IPS-18c (cell line): ENCODE measurements around the gene LTA.
"Not testable (repeated sequence)": the region's sequence is repeated elsewhere in the genome, so short reads cannot be mapped to it uniquely, and the experiment has no call there.

Source experiments
- H3K4me3 ChIP-seq: 2 replicates; pipeline ENCODE4 v1.7.0; 2013; ENCODE audit warnings: low read depth, mild to moderate bottlenecking, low read length, moderate library complexity; ENCODE audit not compliant: insufficient read depth
- H3K9me3 ChIP-seq: one replicate; pipeline ENCODE4 v1.6.1; 2013; ENCODE audit warnings: mild to moderate bottlenecking, low read length, moderate library complexity; ENCODE audit not compliant: control insufficient read depth, insufficient read depth

Gene LTA

GRCh38 chr6:31578184-31579118 lies 6.4 kb downstream of the LTA start:
- Histone ChIP-seq H3K4me3 (no peak overlapping the region), H3K9me3 (peaks cover 5% of the 10 kb centered on the region)

GRCh38 chr6:31579119-31579505 lies 7.0 kb downstream of the LTA start:
- Histone ChIP-seq H3K4me3 (no peak overlapping the region), H3K9me3 (peaks cover 5% of the 10 kb centered on the region)

DNA sequence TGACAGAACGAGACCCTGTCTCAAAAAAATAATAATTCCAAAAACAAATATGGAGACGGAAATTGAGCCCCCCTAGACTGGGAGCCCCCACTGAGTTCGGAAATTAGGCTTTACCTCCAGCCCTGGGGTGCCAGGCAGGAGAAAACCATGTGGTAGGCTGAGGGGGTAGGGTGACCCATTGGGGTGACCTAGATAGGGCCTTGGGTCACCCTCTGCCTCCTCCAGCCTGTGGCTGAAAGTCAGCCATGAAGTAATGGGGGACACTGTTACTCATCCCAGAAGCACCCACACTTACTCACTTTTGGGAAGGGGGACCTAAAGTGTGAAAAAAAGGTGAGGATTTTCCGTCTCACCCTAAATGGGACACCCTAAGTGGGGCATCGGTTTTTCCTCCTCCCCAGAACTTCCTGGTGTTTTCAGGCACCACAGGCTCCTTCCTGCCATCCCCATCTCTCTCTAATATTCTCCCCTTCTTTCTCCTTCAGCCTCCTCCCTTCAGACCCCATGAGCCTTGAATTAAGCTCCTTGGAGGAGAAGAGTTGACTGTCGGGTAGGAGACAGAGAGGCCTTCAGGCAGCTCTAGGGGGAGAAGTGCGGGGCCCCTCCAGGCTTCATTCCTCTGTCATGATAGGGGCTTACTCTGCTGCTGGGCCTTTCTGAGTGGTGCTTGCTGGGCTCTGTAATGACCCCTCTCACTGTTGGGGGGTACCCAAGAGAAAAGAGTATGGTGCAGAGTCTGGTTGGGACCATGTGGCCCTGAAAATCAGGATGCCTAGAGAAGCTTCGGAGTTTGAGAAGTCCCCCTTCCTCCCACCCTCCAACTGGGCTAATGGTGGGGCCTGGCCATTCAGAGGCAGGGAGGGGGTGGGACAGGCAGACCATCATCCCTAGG lies 7.7 kb downstream of the LTA start:
- peaks cover 5% of the 10 kb centered on the region for H3K9me3 ChIP-seq
- no peak overlapping the region for H3K4me3 ChIP-seq

GRCh38 chr6:31580438-31580740 lies 8.3 kb downstream of the LTA start:
- Histone ChIP-seq H3K9me3 (peaks cover 5% of the 10 kb centered on the region), H3K4me3 (peak overlapping the region; percentile 98)

DNA sequence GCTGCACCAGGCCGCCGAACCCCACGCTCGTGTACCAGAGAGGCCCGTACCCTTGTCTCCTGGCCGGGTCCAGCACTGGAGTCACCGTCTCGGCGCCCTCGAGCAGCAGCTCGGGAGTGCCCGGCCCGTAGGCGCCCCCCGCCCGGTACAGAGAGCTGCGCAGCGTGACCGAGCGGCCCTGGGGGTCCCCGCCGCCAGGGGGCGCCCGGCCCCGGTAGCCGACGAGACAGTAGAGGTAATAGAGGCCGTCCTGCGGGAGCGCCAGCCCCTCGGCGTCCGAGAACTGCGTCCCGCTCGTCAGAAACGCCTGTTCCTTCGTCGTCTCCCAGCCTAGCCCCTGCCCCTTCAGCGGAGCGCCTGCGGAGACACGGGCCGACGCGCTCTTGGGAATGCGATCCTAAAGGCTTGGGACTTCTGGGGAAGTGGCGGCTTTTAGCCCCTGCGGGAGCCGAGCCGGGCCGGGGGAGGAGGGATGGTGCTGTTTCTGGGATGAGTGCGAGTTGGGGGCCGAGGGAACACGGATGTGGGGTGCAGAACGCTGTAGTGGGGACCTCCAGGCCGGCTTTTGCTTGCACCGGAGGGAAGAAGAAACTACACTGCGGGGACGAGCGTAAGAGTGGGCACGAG lies 8.8 kb downstream of the LTA start:
- Histone ChIP-seq H3K4me3 (peak overlapping the region; percentile 98), H3K9me3 (peaks cover 5% of the 10 kb centered on the region)

- peaks cover 5% of the 10 kb centered on the region for H3K9me3 ChIP-seq
Observed at GRCh38 chr6:31581434-31582229, 9.5 kb downstream of the LTA start.

DNA sequence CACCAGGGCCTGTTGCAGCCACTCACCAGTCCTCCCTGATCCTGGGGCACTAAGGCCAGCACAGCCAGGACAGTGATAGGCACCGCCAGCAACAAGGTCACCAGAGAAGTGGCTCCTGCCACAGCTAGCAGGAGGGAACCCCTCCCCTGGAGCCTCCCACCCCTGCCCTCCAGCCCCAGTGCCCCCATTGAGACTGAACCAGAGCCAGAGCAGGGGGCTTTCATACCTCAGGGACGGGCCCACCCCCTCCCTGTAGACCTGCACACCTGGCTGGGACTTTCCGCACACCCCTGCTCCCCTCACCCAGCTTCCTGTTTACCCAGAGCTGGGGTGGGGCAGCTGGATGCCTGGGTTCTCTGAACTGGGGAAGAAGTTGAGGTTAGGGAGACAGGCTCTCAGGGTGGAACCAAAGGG lies 10.1 kb downstream of the LTA start, which contains the start of gene LTB:
Gene LTB (minus strand): TSS at position 195 of the 414 bp plus-strand sequence. CDS start 7 bp downstream, at position 188.
- peaks cover 5% of the 10 kb centered on the region for H3K9me3 ChIP-seq

More at GRCh38 chr6:31581434-31582229, 9.5 kb downstream of the LTA start:
- H3K4me3 ChIP-seq = peak overlapping the region; percentile 98

GRCh38 chr6:31585491-31585890 lies 13.4 kb downstream of the LTA start:
- peaks cover 5% of the 10 kb centered on the region for H3K9me3 ChIP-seq

More for the DNA sequence above, 10.1 kb downstream of the LTA start, which contains the start of gene LTB:
- peak within 1 kb of the TSS; percentile 98 for H3K4me3 ChIP-seq

DNA sequence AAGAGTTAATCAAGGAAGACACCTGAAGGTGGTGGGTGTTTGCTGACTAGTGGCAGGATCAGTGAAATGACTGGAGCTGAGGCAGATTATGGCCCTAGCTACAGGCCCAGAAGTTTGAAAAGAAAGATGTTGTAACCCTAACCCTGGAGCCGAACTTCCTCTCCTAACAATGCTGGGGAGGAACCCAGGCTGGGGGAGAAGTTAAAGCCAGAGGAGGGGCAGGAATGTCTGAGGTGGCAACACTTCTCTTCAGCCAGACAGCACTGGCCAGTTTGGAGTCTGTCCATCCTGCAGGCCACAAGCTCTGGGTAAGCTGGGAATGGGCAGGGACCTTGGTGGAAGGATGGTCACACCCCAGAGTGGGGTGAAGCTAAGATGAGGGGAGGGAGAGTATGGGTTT lies 13.9 kb downstream of the LTA start, which contains the start of gene LST1:
Gene LST1 (plus strand): TSS at position 270 of the 400 bp plus-strand sequence. CDS start 1,023 bp downstream, outside the sequence.
- H3K4me3 ChIP-seq = no peak within 1 kb of the TSS
- peaks cover 2% of the 10 kb centered on the region for H3K9me3 ChIP-seq

More at GRCh38 chr6:31585491-31585890, 13.4 kb downstream of the LTA start:
- H3K4me3 ChIP-seq = no peak overlapping the region

DNA sequence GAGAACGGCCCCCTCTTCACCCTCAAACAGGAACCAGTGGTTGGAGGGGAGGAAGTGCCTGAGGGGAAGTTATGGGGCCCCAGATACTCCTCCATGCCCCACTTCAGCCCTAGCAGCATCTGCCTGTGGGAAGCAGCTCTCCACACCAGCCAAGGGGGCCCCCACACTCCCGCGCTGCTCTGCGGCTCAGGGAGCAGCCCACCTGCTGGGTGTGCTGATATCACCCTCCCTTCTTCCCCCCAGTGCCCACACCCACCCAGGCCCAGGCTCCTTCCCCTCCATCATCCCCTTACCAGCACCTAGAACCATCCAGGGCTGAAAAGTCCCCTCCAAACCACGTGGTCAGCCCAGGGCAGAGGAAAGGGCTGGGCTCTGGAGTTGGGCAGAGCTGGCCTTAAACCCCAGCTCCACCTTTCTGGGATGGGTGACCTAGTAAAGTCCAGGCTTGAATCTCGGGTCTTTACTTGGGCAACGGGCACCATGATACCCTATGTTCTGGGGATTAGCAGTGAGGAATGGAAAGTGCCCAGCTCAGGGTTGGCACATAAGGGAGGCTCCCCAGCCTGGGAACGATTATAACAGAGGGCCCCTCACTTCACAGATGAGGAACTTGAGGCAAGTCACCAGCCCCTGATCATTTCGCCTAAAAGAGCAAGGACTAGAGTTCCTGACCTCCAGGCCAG lies 14.7 kb downstream of the LTA start:
- H3K9me3 ChIP-seq = no peaks in the 10 kb centered on the region
- H3K4me3 ChIP-seq = no peak overlapping the region

- Histone ChIP-seq H3K4me3 (no peak overlapping the region), H3K9me3 (no peaks in the 10 kb centered on the region)
Observed at GRCh38 chr6:31587791-31588777, 16.0 kb downstream of the LTA start.

DNA sequence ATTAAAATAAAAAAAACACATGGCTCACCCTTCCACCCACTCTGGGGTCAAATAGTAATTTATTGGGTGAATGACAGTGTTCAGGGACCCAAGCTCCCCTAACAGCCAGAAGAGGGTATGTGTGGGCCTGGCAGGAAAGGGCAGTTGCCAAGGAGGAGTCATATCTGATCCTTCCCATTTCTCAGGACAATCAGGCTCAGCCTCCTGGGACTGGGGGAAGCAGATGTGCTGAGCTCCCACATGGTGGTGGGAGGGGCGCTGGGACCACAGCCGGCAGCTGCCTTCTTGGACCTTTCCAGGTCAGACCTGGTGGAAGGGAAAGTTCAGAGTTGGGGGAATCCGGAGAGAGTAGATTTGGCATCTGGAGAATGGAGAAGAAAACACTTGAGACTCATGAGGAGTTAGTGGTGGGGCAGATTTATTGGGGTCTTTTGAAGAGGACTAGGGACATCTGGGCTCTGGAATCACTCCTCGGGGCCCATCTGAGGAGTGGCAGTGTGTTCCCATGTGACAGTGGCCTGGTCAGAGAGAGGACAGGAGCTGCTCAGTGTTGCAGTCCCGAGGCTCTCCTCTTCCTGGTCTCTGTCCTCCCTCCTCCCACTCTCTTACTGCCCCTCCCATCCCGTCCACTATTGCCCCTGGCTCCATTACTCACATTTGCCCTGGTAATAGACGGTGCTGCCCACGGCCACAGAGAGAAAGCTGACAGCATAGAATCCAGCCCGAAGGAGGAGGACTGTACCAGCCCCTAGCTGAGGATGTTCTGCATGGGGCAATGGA lies 17.0 kb downstream of the LTA start:
- H3K9me3 ChIP-seq = no peaks in the 10 kb centered on the region

GRCh38 chr6:31590691-31591090 lies 18.6 kb downstream of the LTA start:
- not testable (repeated sequence) for H3K4me3 ChIP-seq, H3K9me3 ChIP-seq

More for the DNA sequence above, 17.0 kb downstream of the LTA start:
- H3K4me3 ChIP-seq = no peak overlapping the region

DNA sequence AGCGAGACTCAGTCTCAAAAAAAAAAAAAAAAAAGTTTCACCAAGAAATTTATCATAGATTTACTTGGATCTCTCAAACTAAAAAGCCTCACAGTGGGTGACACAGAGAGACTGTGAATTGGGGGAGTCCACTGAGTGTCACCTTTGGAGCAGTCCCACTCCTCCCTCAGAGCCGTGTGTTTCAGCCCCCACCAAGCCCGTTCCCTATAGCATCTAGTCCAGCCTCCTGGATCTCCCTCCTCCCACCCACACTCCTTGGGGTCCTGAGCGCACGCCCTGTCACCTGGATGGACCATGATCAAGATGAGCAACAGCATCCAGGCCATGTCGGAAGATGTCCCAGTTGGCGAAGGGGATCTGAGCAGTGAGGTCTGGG lies 20.3 kb downstream of the LTA start:
- Histone ChIP-seq H3K9me3 (no peaks in the 10 kb centered on the region), H3K4me3 (no peak overlapping the region)
